ENCODE measurements around the gene FASLG. TPM values are rescaled to one million over a fixed set of nuclear protein-coding genes. Genes with fewer than 3 reads are reported as not detected.
"Not testable (repeated sequence)": the region's sequence is repeated elsewhere in the genome, so short reads cannot be mapped to it uniquely, and the experiment has no call there.

The FASLG gene
- total RNA-seq, 1 donor from 2014 or later = 54.4 TPM

DNA sequence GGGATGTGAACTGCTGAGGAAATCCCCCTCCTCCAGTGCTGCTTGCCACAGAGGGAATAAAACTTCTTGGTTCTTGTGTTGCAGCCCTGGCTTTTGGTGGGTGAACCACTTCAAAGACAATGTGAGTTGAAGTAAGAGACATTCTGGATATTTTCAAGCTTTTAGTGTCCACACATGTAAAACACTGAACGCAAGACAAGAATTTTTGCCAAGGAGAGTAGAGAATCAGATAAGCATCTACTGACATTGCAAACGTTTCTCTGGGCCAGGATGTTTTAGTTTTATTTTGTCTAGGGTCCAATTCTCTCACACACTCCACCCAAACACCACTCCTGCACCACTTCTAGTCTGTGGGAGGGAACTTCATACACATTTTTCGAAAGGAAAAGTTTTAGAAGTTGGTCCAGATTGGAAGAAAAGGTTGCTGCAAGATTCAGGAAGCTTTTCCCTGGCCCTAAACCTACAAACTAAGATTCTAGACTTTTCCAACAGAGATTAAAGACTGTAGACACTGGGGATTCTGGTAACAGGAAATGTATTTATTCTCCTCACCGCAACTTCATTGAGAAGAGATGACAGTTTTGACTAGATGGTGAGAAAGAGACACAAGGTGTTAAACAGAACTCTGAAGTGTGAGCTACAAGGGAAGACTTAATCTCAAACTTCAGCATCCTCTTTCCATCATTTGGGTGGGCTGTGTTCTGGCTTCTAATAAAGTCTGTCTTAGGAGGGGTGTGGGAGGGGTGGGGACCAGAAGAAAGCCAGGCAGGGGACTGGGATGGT lies 16.1 kb downstream of the FASLG start:
- Mint-ChIP-seq H3K27me3 (no peaks in the 10 kb centered on the region), H3K9me3 (no peaks in the 10 kb centered on the region), H3K36me3 (ENCODE audit: low read depth) (peaks cover 22% of the 10 kb centered on the region), H3K27ac (peak overlapping the region; percentile 87), H3K4me3 (peak overlapping the region; percentile 34), H3K4me1 (peaks cover 79% of the 10 kb centered on the region)
- peak; percentile 70 for DNase-seq
- intact Hi-C loops (cut with micrococcal nuclease) = loop anchor here (1.0 to 10.0 kb wide), 4 partner anchors 16 to 160 kb away; partner anchors contain the start of gene FASLG

DNA sequence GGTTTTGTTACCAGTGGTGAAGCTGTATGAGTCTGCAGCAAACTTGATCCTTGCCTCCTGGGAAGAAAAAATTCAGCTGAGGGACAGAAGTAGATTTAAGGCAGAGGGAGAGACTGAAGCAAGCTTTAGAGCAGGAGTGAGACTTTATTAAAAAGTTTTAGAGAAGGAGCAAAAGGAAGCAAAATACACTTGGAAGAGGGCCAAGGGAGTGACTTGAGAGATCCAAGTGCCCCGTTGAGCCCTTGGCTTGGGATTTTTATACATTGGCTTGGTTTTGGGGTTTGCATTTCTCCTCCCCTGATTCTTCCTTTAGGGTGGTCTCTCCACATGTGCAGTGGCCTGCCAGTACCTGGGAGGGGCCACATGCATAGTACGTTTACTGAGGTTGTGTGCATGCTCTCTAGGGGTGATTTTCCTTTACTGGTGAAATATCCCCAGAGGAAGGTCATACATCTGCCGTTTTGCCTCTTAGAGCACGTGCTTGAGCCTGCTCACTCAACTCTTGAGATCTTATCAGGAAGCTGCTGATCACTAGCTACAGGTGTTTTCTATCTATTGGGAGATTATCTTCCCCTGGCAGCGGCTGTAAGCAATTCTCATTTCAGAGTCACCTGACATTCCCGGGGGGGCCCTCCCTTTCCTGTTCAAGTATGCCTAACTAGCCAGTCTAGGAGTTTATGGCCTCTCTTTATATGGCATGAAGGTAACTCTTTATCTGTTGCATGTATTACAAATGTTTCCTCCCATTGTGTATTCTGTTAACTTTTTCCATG lies 20.3 kb downstream of the FASLG start:
- intact Hi-C loops (cut with micrococcal nuclease) = loop anchor here (10.0 kb wide), 1 partner anchor 156 kb away; no protein-coding TSS in a partner anchor
- peaks cover 44% of the 10 kb centered on the region for H3K4me1 Mint-ChIP-seq
- DNase-seq = no peak
- H3K36me3 Mint-ChIP-seq (ENCODE audit: low read depth) = peaks cover 5% of the 10 kb centered on the region
- no peak overlapping the region for H3K4me3 Mint-ChIP-seq
- H3K27me3 Mint-ChIP-seq = no peaks in the 10 kb centered on the region
- peak overlapping the region; percentile 48 for H3K27ac Mint-ChIP-seq
- no peaks in the 10 kb centered on the region for H3K9me3 Mint-ChIP-seq

DNA sequence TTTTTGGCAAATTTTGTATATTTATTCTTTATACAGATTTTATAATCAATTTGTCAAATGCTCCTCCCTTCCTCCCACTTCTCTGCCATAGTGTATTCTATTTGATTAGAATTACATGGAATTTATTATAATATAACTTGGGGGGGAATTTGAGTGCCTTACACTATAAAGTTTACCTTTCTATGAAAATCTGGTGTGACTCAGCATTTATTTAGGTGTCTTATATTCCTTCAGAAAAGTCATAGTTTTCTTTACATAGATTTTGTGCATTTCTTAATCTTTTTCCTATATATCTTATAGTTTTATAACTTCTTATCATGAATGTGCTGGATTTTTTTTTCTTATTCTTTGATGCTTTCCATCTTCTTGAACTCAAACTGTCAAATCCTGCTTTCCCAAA lies 21.3 kb downstream of the FASLG start:
- Mint-ChIP-seq H3K9me3 (no peaks in the 10 kb centered on the region), H3K4me1 (peaks cover 34% of the 10 kb centered on the region), H3K27me3 (no peaks in the 10 kb centered on the region), H3K27ac (no peak overlapping the region), H3K36me3 (ENCODE audit: low read depth) (peaks cover 5% of the 10 kb centered on the region), H3K4me3 (no peak overlapping the region)
- intact Hi-C loops (cut with micrococcal nuclease) = no loop called here
- DNase-seq = no peak

DNA sequence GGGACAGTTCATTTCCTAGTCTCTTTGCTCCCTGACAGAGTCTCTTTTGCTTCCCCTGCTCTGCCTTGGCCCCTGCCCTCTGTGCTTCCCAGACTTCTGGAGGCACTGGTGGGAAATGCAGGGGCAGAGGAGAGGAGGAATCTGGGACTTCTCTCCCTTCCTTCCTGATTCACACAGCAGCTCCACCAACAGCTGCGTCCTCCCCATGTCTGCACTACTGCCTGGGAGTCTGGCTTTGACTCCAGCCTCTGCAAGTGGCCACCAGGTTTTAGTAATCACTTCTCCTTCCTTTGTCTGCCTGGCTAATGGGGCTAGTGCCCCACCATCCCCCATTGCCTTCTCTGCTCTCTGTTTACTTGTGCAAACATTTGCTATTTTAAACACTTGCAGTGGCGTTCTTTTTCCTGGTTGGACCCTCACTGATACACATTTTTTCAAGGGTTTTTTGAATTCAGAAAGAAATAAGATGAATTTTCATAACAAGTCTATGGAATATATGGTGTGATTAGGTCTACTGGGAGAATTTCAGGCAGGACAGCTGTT lies 21.9 kb downstream of the FASLG start:
- Mint-ChIP-seq H3K4me1 (peaks cover 30% of the 10 kb centered on the region), H3K4me3 (no peak overlapping the region), H3K27me3 (no peaks in the 10 kb centered on the region), H3K27ac (no peak overlapping the region), H3K36me3 (ENCODE audit: low read depth) (peaks cover 5% of the 10 kb centered on the region), H3K9me3 (no peaks in the 10 kb centered on the region)
- DNase-seq = no peak
- intact Hi-C loops (cut with micrococcal nuclease) = no loop called here

DNA sequence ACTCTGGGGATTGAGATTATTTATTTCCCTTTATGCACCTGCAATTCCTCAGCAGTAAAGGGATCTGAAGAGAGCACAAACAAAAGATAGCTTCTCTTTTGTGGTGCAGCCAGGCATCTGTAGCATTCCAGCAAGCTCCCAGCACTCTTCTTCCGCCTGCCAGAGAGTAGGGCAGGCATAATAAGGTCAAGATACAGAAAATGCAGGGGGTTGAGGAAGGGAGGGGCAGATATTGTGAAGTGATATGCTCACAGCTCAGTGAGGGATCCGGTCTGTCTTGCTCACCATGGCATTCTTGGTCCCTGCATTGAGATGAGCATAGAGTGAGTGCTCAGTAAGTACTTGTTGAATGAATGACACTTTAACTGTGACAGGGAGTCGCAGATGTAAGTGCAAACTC lies 23.9 kb downstream of the FASLG start:
- Mint-ChIP-seq H3K4me1 (peaks cover 13% of the 10 kb centered on the region), H3K27ac (no peak overlapping the region)

DNA sequence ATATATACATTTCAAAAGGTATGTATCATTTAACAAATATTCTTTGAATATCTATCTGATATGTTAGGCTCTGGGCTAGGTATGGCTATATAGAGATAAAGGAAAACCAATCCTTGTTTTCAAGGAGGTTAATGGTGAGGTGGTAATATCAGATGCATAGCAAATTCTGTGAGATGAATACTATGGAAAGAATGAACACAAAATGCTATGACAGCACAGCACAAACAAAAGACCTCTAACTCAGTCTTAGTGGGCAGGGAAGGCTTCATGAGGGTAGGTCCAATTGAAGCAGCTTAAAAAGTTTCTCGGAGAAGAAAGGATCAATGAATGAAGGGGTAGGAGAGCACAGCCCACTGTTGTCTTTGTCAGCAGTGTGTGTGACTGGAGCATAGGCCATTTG lies 27.2 kb downstream of the FASLG start:
- no peak for DNase-seq
- H3K4me3 Mint-ChIP-seq = no peak overlapping the region
- H3K36me3 Mint-ChIP-seq (ENCODE audit: low read depth) = peaks cover 7% of the 10 kb centered on the region
- H3K27me3 Mint-ChIP-seq = peaks cover 6% of the 10 kb centered on the region
- peaks cover 8% of the 10 kb centered on the region for H3K9me3 Mint-ChIP-seq
- H3K4me1 Mint-ChIP-seq = peaks cover 5% of the 10 kb centered on the region
- H3K27ac Mint-ChIP-seq = no peak overlapping the region
- intact Hi-C loops (cut with micrococcal nuclease) = no loop called here

More for the DNA sequence above, 23.9 kb downstream of the FASLG start:
- H3K36me3 Mint-ChIP-seq (ENCODE audit: low read depth) = peaks cover 4% of the 10 kb centered on the region
- H3K9me3 Mint-ChIP-seq = no peaks in the 10 kb centered on the region
- peaks cover 3% of the 10 kb centered on the region for H3K27me3 Mint-ChIP-seq
- intact Hi-C loops (cut with micrococcal nuclease) = no loop called here
- H3K4me3 Mint-ChIP-seq = no peak overlapping the region
- DNase-seq = no peak

DNA sequence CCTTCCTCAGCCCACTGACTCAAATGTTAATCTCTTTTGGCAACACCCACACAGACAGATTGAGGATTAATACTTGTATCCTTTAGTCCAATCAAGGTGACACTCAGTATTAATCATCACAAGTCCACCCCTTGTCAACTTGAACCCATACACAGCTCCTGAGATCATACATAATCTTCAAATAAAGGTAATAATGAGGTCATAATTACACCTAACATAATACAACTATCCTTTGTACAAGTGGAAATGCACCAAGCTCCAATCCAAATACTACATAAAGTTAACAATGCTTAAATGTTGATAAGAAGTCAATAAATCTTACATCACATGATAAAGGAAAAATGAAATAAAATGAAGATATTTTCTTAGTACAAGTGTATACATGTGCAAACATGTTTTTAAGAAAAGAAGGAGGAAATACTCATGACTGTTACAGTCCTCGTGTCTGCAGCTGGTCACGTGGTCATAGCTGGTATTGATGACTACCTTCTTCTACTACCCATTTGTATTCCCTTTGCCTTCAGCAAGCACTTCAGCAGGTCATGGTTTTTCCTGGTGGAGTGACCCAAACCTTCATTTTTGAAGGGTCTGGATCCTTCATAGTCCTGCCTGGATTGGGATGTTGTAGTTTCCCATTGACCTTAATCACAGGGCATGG lies 29.7 kb downstream of the FASLG start:
- H3K9me3 Mint-ChIP-seq = peaks cover 16% of the 10 kb centered on the region
- intact Hi-C loops (cut with micrococcal nuclease) = not testable (repeated sequence)

DNA sequence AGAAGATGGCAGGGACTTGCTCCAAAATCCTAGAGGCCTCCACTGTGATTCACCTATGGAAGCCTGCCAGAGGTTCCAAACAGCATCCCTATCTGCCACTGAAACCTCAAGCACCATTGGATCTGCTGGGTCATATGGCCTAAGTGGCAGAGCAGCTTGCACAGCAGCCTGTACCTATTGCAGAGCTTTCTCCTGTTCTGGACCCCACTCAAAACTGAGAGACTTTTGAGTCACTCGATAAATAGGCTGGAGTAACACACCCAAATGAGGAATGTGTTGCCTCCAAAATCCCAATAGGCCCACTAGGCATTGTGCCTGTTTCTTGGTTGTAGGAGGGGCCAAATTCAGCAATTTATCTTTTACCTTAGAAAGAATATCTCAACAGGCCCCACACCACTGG lies 32.0 kb downstream of the FASLG start:
- H3K4me3 Mint-ChIP-seq; intact Hi-C loops (cut with micrococcal nuclease); H3K27me3 Mint-ChIP-seq; H3K36me3 Mint-ChIP-seq (ENCODE audit: low read depth); H3K27ac Mint-ChIP-seq; DNase-seq; H3K4me1 Mint-ChIP-seq: not testable (repeated sequence)
- peaks cover 23% of the 10 kb centered on the region for H3K9me3 Mint-ChIP-seq

More for the DNA sequence above, 29.7 kb downstream of the FASLG start:
- not testable (repeated sequence) for H3K4me1 Mint-ChIP-seq; H3K27ac Mint-ChIP-seq; H3K36me3 Mint-ChIP-seq (ENCODE audit: low read depth); H3K4me3 Mint-ChIP-seq; DNase-seq; H3K27me3 Mint-ChIP-seq

DNA sequence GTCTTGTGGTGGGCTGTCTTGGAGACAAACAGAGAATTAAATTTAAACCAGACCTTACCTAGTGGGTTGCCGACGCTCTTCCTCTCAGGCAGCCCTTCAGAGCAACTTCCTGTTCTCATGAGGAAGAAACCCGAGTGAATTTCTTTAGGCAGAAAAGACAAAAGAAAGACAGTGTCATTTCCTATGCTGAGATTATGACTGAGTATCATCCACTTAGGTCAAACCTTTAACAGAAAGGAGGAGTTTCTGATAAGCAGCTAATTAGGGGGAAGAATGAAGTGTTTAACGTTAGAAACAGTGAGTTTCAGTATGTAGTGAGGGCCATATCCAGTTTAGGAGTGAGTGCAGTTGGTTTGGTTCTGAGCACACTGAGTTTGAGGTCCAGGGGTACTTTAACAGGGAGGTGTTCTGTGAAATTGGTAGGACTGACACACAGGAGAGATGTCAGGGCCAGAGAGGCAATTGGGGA lies 38.7 kb downstream of the FASLG start:
- H3K4me1 Mint-ChIP-seq = peaks cover 49% of the 10 kb centered on the region
- DNase-seq = no peak
- peak overlapping the region; percentile 90 for H3K27ac Mint-ChIP-seq
- peak overlapping the region; percentile 82 for H3K4me3 Mint-ChIP-seq
- no peaks in the 10 kb centered on the region for H3K36me3 Mint-ChIP-seq (ENCODE audit: low read depth)
- no peaks in the 10 kb centered on the region for H3K27me3 Mint-ChIP-seq
- intact Hi-C loops (cut with micrococcal nuclease) = loop anchor here (1.0 to 2.0 kb wide), 4 partner anchors 27 to 339 kb away; no protein-coding TSS in a partner anchor
- H3K9me3 Mint-ChIP-seq = peaks cover 20% of the 10 kb centered on the region

DNA sequence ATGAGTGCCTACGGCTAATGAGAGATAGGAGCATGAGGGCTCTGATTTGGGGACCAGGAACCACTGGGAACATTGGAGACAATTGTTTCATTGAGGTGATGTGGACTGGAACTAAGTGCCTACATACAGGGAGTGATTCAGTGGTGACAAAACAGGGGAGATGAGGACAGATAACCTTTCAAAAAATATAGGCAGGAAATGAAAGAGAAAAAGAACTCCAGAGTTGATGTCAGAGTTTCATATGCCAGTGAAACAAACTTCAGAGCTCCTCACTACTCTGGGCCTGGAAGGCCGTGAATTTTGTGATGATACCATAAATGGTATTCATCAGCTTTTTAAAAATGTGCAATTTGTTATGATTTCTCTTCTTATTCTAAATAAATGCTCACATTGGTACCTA lies 39.3 kb downstream of the FASLG start:
- H3K36me3 Mint-ChIP-seq (ENCODE audit: low read depth) = no peaks in the 10 kb centered on the region
- DNase-seq = peak; percentile 73
- no peaks in the 10 kb centered on the region for H3K27me3 Mint-ChIP-seq
- peaks cover 49% of the 10 kb centered on the region for H3K4me1 Mint-ChIP-seq
- H3K27ac Mint-ChIP-seq = peak overlapping the region; percentile 90
- intact Hi-C loops (cut with micrococcal nuclease) = loop anchor here (1.0 to 2.0 kb wide), 4 partner anchors 28 to 339 kb away; no protein-coding TSS in a partner anchor
- H3K9me3 Mint-ChIP-seq = peaks cover 14% of the 10 kb centered on the region
- H3K4me3 Mint-ChIP-seq = peak overlapping the region; percentile 82

DNA sequence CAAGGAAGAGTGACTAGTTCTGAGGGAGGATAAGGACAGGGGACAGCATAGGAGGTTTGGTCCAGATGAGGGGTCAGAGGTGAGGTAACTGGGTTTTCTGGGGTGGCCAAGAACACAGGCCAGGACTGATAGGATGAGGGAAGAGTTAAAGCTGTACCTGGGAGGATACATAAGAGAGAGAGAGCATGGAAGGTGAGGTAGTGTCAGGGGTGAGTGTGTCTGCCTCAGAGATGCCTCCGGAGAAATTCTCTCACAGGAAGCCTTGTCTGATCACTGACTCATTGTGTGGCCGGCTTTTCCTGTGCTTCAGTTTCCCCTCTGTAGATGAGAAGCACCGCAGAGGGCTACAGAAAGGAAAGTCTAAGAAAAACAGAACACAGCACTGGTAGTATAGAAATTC lies 40.2 kb downstream of the FASLG start:
- Mint-ChIP-seq H3K27me3 (no peaks in the 10 kb centered on the region), H3K36me3 (ENCODE audit: low read depth) (no peaks in the 10 kb centered on the region), H3K9me3 (peaks cover 14% of the 10 kb centered on the region), H3K4me3 (peak overlapping the region; percentile 82), H3K4me1 (peaks cover 49% of the 10 kb centered on the region), H3K27ac (peak overlapping the region; percentile 90)
- DNase-seq = peak; percentile 92
- intact Hi-C loops (cut with micrococcal nuclease) = loop anchor here (1.0 to 2.0 kb wide), 4 partner anchors 9 to 340 kb away; no protein-coding TSS in a partner anchor

DNA sequence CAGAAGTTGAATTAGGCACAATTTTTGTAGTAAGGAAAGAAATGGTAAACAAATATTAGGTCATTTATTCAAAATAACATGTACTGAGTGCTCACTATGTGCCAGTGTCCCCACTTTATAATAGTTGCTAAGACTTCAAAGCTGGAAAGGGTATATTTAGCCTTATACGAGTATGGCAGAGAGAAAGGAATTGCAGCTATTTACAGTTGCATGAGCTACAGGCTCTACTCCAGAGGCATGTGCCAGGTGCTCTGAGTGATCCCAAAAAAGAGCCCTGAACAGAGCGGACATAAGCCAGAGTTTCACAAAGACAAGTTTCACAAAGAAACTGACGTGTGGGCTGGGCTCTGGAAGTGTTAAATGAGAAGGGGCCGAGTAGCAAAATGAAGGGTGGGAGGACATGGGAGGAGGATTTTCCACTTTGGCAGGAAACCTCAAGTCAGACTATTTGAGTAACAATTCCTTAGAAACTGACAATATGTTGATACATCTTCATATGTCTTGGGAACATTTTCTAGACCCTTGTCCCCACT lies 40.9 kb downstream of the FASLG start:
- peaks cover 14% of the 10 kb centered on the region for H3K9me3 Mint-ChIP-seq
- no peak for DNase-seq
- no peaks in the 10 kb centered on the region for H3K36me3 Mint-ChIP-seq (ENCODE audit: low read depth)
- peak overlapping the region; percentile 82 for H3K4me3 Mint-ChIP-seq
- peaks cover 49% of the 10 kb centered on the region for H3K4me1 Mint-ChIP-seq
- peak overlapping the region; percentile 90 for H3K27ac Mint-ChIP-seq
- no peaks in the 10 kb centered on the region for H3K27me3 Mint-ChIP-seq
- intact Hi-C loops (cut with micrococcal nuclease) = loop anchor here (1.0 to 10.0 kb wide), 7 partner anchors 9 to 545 kb away; no protein-coding TSS in a partner anchor

DNA sequence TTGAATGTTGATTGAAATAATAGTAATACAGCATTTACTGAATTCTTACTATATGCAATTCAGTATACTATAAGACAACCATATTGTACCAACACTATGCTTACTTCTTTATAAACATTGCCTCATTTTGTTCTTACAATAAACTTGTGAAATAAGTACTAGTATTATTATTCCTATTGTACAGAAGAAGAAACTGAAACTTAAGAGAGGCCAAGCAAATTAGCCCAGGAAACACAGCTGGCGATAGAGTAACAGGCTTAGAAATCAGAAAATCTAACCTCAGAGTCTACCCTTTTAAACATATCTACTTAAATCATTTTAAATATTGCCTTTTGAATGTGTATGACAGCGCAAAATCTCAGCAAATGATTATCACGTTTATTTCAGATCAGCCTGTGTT lies 41.7 kb downstream of the FASLG start:
- Mint-ChIP-seq H3K27me3 (no peaks in the 10 kb centered on the region), H3K9me3 (peaks cover 8% of the 10 kb centered on the region), H3K36me3 (ENCODE audit: low read depth) (no peaks in the 10 kb centered on the region), H3K27ac (peak overlapping the region; percentile 19), H3K4me3 (no peak overlapping the region), H3K4me1 (peaks cover 49% of the 10 kb centered on the region)
- intact Hi-C loops (cut with micrococcal nuclease) = loop anchor here (1.0 to 10.0 kb wide), 3 partner anchors 16 to 546 kb away; no protein-coding TSS in a partner anchor
- no peak for DNase-seq
